GM19328 (cell line): ENCODE data around the gene VPS35L.
"Not testable (repeated sequence)": the region's sequence is repeated elsewhere in the genome, so short reads cannot be mapped to it uniquely, and the experiment has no call there.

Source experiments
- ATAC-seq: cut with Tn5 transposase; IDR thresholded peaks from one replicate; pipeline ENCODE4 v1.9.1; 2021; ENCODE audit warnings: mild to moderate bottlenecking, moderate library complexity; ENCODE audit not compliant: unreplicated experiment

VPS35L gene

GRCh38 chr16:19528666-19529065, 26.8 kb upstream of the VPS35L start:
- no peak for ATAC-seq

GRCh38 chr16:19532601-19533000, 22.9 kb upstream of the VPS35L start:
- ATAC-seq, result no peak

- no peak for ATAC-seq
Measured at GRCh38 chr16:19540241-19540970, 15.1 kb upstream of the VPS35L start.

GRCh38 chr16:19542138-19542821, 13.2 kb upstream of the VPS35L start:
- no peak for ATAC-seq

- not testable (repeated sequence) for ATAC-seq
Measured at GRCh38 chr16:19543278-19543996, 12.1 kb upstream of the VPS35L start.

- ATAC-seq, result no peak
Measured at GRCh38 chr16:19548144-19548543, 7.4 kb upstream of the VPS35L start.

- ATAC-seq, result no peak
Measured at GRCh38 chr16:19549673-19550072, 5.8 kb upstream of the VPS35L start.

GRCh38 chr16:19555938-19556771, 652 bp downstream of the VPS35L start:
- ATAC-seq, result no peak

- no peak for ATAC-seq
Measured at GRCh38 chr16:19559242-19559910, 3.9 kb downstream of the VPS35L start.

- ATAC-seq, result no peak
Measured at GRCh38 chr16:19560078-19560477, 4.6 kb downstream of the VPS35L start.

- no peak for ATAC-seq
Measured at GRCh38 chr16:19563377-19563776, 7.9 kb downstream of the VPS35L start.

- no peak for ATAC-seq
Measured at GRCh38 chr16:19566362-19566761, 10.9 kb downstream of the VPS35L start.

GRCh38 chr16:19567560-19567959, 12.1 kb downstream of the VPS35L start:
- no peak for ATAC-seq

GRCh38 chr16:19573997-19574396, 18.5 kb downstream of the VPS35L start:
- ATAC-seq, result no peak

GRCh38 chr16:19574615-19575014, 19.1 kb downstream of the VPS35L start:
- ATAC-seq, result no peak

GRCh38 chr16:19578378-19578971, 23.0 kb downstream of the VPS35L start:
- no peak for ATAC-seq

GRCh38 chr16:19582050-19582831, 26.7 kb downstream of the VPS35L start:
- no peak for ATAC-seq

- no peak for ATAC-seq
Measured at GRCh38 chr16:19583665-19584300, 28.3 kb downstream of the VPS35L start.

GRCh38 chr16:19588661-19589060, 33.2 kb downstream of the VPS35L start:
- ATAC-seq, result no peak
